Effector CD8-positive, alpha-beta T cell (primary cell): ENCODE measurements around the gene TRAPPC12.
"Not testable (repeated sequence)": the region's sequence is repeated elsewhere in the genome, so short reads cannot be mapped to it uniquely, and the experiment has no call there.

Source experiments
- DNase-seq: peaks from one replicate; lab custom pipeline; 2025; lab: John Stamatoyannopoulos, UW

Gene TRAPPC12

GRCh38 chr2:3454005-3454404 is 74.5 kb downstream of the TRAPPC12 start:
- not testable (repeated sequence) for DNase-seq

- DNase-seq: no peak
Observed at GRCh38 chr2:3454802-3455201, 75.3 kb downstream of the TRAPPC12 start.

GRCh38 chr2:3456125-3456524 is 76.6 kb downstream of the TRAPPC12 start:
- no peak for DNase-seq

- DNase-seq: no peak
Observed at GRCh38 chr2:3457524-3458395, 78.3 kb downstream of the TRAPPC12 start.

GRCh38 chr2:3458396-3459184 is 79.1 kb downstream of the TRAPPC12 start:
- no peak for DNase-seq

- DNase-seq: no peak
Observed at GRCh38 chr2:3459185-3460015, 79.9 kb downstream of the TRAPPC12 start.

GRCh38 chr2:3460156-3460555 is 80.7 kb downstream of the TRAPPC12 start:
- no peak for DNase-seq

GRCh38 chr2:3460831-3461800 is 81.6 kb downstream of the TRAPPC12 start:
- DNase-seq: no peak

- DNase-seq: no peak
Observed at GRCh38 chr2:3461801-3462492, 82.5 kb downstream of the TRAPPC12 start.

- DNase-seq: no peak
Observed at GRCh38 chr2:3462493-3463104, 83.1 kb downstream of the TRAPPC12 start.

GRCh38 chr2:3463186-3463835 is 83.8 kb downstream of the TRAPPC12 start:
- no peak for DNase-seq

GRCh38 chr2:3463944-3464343 is 84.5 kb downstream of the TRAPPC12 start:
- no peak for DNase-seq

- no peak for DNase-seq
Observed at GRCh38 chr2:3464401-3465005, 85.0 kb downstream of the TRAPPC12 start.

GRCh38 chr2:3465328-3465727 is 85.8 kb downstream of the TRAPPC12 start:
- DNase-seq: no peak

GRCh38 chr2:3465844-3466481 is 86.5 kb downstream of the TRAPPC12 start:
- DNase-seq: no peak

- no peak for DNase-seq
Observed at GRCh38 chr2:3466482-3466863, 87.0 kb downstream of the TRAPPC12 start.

- no peak for DNase-seq
Observed at GRCh38 chr2:3466966-3467365, 87.5 kb downstream of the TRAPPC12 start.

GRCh38 chr2:3467654-3468053 is 88.2 kb downstream of the TRAPPC12 start:
- DNase-seq: no peak
